ENCODE results near the gene DAZAP2.

GRCh38 chr12:51232642-51233041, 6.0 kb upstream of the DAZAP2 start:
- TF ChIP-seq POLR2A (IDR thresholded peaks at IDR 0.05) (no peak), EP300 (IDR thresholded peaks at IDR 0.05) (no peak), POLR2AphosphoS5 (IDR thresholded peaks at IDR 0.05) (no peak)
- TF ChIP-seq, protein P1, sequence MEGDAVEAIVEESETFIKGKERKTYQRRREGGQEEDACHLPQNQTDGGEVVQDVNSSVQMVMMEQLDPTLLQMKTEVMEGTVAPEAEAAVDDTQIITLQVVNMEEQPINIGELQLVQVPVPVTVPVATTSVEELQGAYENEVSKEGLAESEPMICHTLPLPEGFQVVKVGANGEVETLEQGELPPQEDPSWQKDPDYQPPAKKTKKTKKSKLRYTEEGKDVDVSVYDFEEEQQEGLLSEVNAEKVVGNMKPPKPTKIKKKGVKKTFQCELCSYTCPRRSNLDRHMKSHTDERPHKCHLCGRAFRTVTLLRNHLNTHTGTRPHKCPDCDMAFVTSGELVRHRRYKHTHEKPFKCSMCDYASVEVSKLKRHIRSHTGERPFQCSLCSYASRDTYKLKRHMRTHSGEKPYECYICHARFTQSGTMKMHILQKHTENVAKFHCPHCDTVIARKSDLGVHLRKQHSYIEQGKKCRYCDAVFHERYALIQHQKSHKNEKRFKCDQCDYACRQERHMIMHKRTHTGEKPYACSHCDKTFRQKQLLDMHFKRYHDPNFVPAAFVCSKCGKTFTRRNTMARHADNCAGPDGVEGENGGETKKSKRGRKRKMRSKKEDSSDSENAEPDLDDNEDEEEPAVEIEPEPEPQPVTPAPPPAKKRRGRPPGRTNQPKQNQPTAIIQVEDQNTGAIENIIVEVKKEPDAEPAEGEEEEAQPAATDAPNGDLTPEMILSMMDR (IDR thresholded peaks at IDR 0.05), result no peak

All from suprapubic skin (tissue), 4 donors.